ENCODE data around the gene GLI2.

The GLI2 gene

GRCh38 chr2:120754067-120754960 is 18.6 kb downstream of the GLI2 start:
- no peak for DNase-seq (ENCODE audit: low read depth, low spot score)

- DNase-seq (ENCODE audit: low read depth, low spot score) = no peak
Observed at GRCh38 chr2:120758181-120759144, 22.8 kb downstream of the GLI2 start.

GRCh38 chr2:120759543-120760331 is 24.1 kb downstream of the GLI2 start:
- no peak for DNase-seq (ENCODE audit: low read depth, low spot score)

GRCh38 chr2:120760446-120761135 is 24.9 kb downstream of the GLI2 start:
- no peak for DNase-seq (ENCODE audit: low read depth, low spot score)

- DNase-seq (ENCODE audit: low read depth, low spot score) = no peak
Observed at GRCh38 chr2:120761164-120761861, 25.6 kb downstream of the GLI2 start.

GRCh38 chr2:120761911-120762310 is 26.2 kb downstream of the GLI2 start:
- DNase-seq (ENCODE audit: low read depth, low spot score) = no peak

- no peak for DNase-seq (ENCODE audit: low read depth, low spot score)
Observed at GRCh38 chr2:120762341-120763061, 26.8 kb downstream of the GLI2 start.

GRCh38 chr2:120763508-120763907 is 27.8 kb downstream of the GLI2 start:
- DNase-seq (ENCODE audit: low read depth, low spot score) = no peak

GRCh38 chr2:120763931-120764330 is 28.3 kb downstream of the GLI2 start:
- DNase-seq (ENCODE audit: low read depth, low spot score) = no peak

- DNase-seq (ENCODE audit: low read depth, low spot score) = no peak
Observed at GRCh38 chr2:120764492-120764891, 28.8 kb downstream of the GLI2 start.

- no peak for DNase-seq (ENCODE audit: low read depth, low spot score)
Observed at GRCh38 chr2:120764991-120765677, 29.5 kb downstream of the GLI2 start.

- no peak for DNase-seq (ENCODE audit: low read depth, low spot score)
Observed at GRCh38 chr2:120765678-120766469, 30.2 kb downstream of the GLI2 start.

GRCh38 chr2:120766470-120767351 is 31.0 kb downstream of the GLI2 start:
- no peak for DNase-seq (ENCODE audit: low read depth, low spot score)

- no peak for DNase-seq (ENCODE audit: low read depth, low spot score)
Observed at GRCh38 chr2:120767486-120768005, 31.9 kb downstream of the GLI2 start.

GRCh38 chr2:120768112-120769048 is 32.7 kb downstream of the GLI2 start:
- DNase-seq (ENCODE audit: low read depth, low spot score) = no peak
